Measurements from ENCODE around the gene TMEM92. TPM values are rescaled to one million over a fixed set of nuclear protein-coding genes. Genes with fewer than 3 reads are reported as not detected.
A peak's percentile ranks its signal among the peaks of the same experiment; 100 is the strongest.
"Not testable (repeated sequence)": the region's sequence is repeated elsewhere in the genome, so short reads cannot be mapped to it uniquely, and the experiment has no call there.

TMEM92 gene
- total RNA-seq, 1 donor from 2014 or later = 28.1 TPM

- H3K27ac Mint-ChIP-seq (ENCODE audit: unreplicated experiment) = no peak overlapping the region
- no peak for DNase-seq (ENCODE audit: low spot score)
- peaks cover 11% of the 10 kb centered on the region for H3K4me1 Mint-ChIP-seq (ENCODE audit: unreplicated experiment)
- no peaks in the 10 kb centered on the region for H3K9me3 Mint-ChIP-seq (ENCODE audit: unreplicated experiment)
- no peak for TF ChIP-seq CTCF (IDR thresholded peaks at IDR 0.05; ENCODE audit: unreplicated experiment)
- no peak overlapping the region for H3K4me3 Mint-ChIP-seq (ENCODE audit: unreplicated experiment)
- peaks cover 4% of the 10 kb centered on the region for H3K36me3 Mint-ChIP-seq (ENCODE audit: low read depth, unreplicated experiment)
- peaks cover 13% of the 10 kb centered on the region for H3K27me3 Mint-ChIP-seq (ENCODE audit: unreplicated experiment)
Observed at GRCh38 chr17:50268026-50268425, 6.2 kb upstream of the TMEM92 start.

DNA sequence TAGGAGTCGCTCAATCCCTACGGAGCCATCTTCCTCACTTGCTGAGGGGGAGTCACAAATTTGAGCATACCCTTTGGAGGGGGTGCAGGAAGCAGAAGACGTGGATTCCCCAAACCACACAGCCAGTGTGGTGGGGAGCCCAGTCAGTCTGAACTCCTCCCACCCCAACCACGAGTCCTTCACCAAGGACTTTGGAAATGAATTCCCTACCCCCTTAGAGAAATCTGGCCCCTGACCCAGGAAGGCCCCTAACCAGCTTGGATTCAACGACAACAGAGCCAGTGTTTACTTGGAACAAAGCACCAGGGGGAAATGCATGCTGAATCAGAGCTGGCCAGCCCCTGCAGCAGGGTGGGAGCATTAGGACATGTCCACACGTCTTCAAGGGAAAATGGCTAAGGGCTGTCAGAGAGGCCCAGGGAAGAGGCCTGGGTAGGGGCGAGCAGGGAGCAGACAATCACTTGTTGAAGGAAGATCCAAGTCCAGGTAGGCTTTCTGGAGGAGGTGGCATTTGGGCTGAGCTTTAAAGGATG lies 5.5 kb upstream of the TMEM92 start:
- Mint-ChIP-seq H3K4me1 (ENCODE audit: unreplicated experiment) (peaks cover 9% of the 10 kb centered on the region), H3K4me3 (ENCODE audit: unreplicated experiment) (no peak overlapping the region), H3K36me3 (ENCODE audit: low read depth, unreplicated experiment) (peaks cover 4% of the 10 kb centered on the region), H3K27ac (ENCODE audit: unreplicated experiment) (no peak overlapping the region), H3K27me3 (ENCODE audit: unreplicated experiment) (peaks cover 13% of the 10 kb centered on the region), H3K9me3 (ENCODE audit: unreplicated experiment) (no peaks in the 10 kb centered on the region)
- no peak for TF ChIP-seq CTCF (IDR thresholded peaks at IDR 0.05; ENCODE audit: unreplicated experiment)
- no peak for DNase-seq (ENCODE audit: low spot score)

DNA sequence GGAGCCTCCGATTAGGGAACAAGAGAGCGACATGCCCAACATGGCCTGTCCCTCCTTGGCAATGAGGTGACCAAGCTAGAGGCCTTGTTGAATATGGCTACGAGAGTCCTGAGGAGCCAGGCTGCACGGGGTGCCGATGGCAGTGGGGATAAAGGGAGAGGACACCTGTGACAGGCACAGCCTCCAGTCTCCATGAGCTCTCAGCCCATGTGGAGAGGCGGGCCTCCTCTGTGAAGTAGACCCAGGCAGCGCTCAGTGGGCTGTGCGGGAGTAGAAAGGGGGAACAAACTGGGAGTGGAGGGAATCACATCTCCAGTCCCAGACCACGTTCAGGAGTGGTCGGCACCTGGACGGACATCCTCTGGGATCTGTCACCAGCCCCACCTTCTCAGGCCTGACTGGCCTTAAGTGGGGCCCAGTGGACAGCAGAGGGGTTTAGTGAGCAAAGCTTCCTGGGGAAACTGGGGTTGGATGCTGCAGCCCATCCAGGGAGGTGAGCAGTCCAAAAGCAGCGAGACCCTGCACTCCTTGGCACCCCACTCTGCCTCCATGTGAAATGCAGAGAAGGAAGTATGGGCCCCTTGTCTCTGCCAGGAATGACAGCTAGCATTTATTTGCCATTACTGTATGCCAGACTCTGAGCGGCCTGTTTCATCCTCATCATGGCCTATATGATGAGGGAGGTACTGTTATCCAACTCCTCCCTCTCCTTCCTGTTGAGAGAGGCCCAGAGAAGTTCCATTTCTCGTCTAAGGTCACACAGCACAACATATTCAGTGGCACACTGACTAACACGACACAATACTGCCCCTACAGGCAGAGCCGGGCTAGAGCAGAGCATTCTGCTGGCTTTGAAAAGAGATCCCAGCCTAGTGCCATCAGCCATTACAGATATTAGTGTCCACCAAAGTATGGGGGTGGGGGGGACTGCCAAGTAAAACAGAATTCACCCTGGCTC lies 4.5 kb upstream of the TMEM92 start:
- Mint-ChIP-seq H3K4me3 (ENCODE audit: unreplicated experiment) (no peak overlapping the region), H3K9me3 (ENCODE audit: unreplicated experiment) (no peaks in the 10 kb centered on the region), H3K27me3 (ENCODE audit: unreplicated experiment) (peaks cover 13% of the 10 kb centered on the region), H3K4me1 (ENCODE audit: unreplicated experiment) (peaks cover 12% of the 10 kb centered on the region), H3K27ac (ENCODE audit: unreplicated experiment) (no peak overlapping the region), H3K36me3 (ENCODE audit: low read depth, unreplicated experiment) (peaks cover 4% of the 10 kb centered on the region)
- peak; percentile 63 for TF ChIP-seq CTCF (IDR thresholded peaks at IDR 0.05; ENCODE audit: unreplicated experiment)
- DNase-seq (ENCODE audit: low spot score) = peak; percentile 70

GRCh38 chr17:50270435-50271362 lies 3.6 kb upstream of the TMEM92 start:
- no peaks in the 10 kb centered on the region for H3K9me3 Mint-ChIP-seq (ENCODE audit: unreplicated experiment)

GRCh38 chr17:50271363-50271750 lies 2.9 kb upstream of the TMEM92 start:
- peaks cover 17% of the 10 kb centered on the region for H3K4me1 Mint-ChIP-seq (ENCODE audit: unreplicated experiment)
- DNase-seq (ENCODE audit: low spot score); H3K27ac Mint-ChIP-seq (ENCODE audit: unreplicated experiment); H3K27me3 Mint-ChIP-seq (ENCODE audit: unreplicated experiment); H3K9me3 Mint-ChIP-seq (ENCODE audit: unreplicated experiment); H3K36me3 Mint-ChIP-seq (ENCODE audit: low read depth, unreplicated experiment); H3K4me3 Mint-ChIP-seq (ENCODE audit: unreplicated experiment): not testable (repeated sequence)

More at GRCh38 chr17:50270435-50271362, 3.6 kb upstream of the TMEM92 start:
- TF ChIP-seq CTCF (IDR thresholded peaks at IDR 0.05; ENCODE audit: unreplicated experiment) = peak; percentile 28
- no peak overlapping the region for H3K4me3 Mint-ChIP-seq (ENCODE audit: unreplicated experiment)
- DNase-seq (ENCODE audit: low spot score) = no peak
- peaks cover 11% of the 10 kb centered on the region for H3K27me3 Mint-ChIP-seq (ENCODE audit: unreplicated experiment)
- peaks cover 20% of the 10 kb centered on the region for H3K4me1 Mint-ChIP-seq (ENCODE audit: unreplicated experiment)
- H3K27ac Mint-ChIP-seq (ENCODE audit: unreplicated experiment) = no peak overlapping the region
- peaks cover 3% of the 10 kb centered on the region for H3K36me3 Mint-ChIP-seq (ENCODE audit: low read depth, unreplicated experiment)

All from endothelial cell (in vitro differentiated cells).